GM19468 (cell line): ENCODE data around the gene FOXB1.

Experiments used
- ATAC-seq: cut with Tn5 transposase; IDR thresholded peaks from one replicate; pipeline ENCODE4 v1.9.1; 2021; ENCODE audit warnings: mild to moderate bottlenecking, moderate library complexity, moderate number of reproducible peaks; ENCODE audit not compliant: unreplicated experiment; ENCODE audit errors: extremely low read depth

The FOXB1 gene

DNA sequence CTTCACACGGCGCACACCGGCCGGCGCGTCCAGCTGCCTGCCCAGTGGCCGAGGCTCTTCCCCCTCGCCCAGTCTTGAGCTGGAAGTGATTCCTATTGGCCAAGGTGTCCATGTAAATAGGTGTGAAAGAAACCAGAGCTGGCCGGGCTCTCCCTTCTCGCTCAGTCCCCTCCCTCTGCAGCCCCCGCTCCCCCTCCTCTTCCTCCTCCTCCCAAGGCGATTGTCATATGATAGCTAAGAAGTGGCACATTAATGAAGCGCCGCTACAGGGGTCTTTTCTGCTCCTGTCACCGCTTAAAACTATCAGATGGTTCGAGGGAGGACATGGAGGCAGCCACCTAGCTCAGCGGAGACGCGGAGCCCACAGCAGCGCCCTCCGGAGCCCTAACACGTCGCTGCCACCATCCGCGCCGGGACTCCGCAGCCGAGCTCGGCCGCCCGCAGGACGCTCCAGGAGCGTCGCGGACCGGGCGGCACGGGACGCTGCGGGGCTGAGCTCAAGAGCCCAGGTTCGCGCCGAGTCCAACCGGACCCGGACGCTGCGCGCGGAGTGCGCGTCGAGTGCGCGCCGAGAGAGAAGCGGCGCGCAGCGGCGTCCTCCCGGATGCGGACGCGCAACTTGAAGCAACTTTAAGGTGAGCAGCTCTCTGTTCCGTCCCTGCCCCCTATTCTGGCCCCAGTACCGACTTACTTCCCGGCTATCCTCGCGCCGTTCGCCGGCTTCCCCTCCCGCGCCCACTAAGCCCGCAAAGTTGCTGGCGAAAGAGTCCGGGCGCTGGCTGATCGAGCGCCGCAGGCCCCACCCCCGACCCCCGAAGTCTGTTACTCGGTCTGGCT, at the start of gene FOXB1:
TSS of gene FOXB1 (plus strand) at position 303 of the 837 bp plus-strand sequence. CDS start 653 bp downstream, outside the sequence.
- ATAC-seq, result no peak

- ATAC-seq, result no peak
These were observed 45.8 kb upstream of the FOXB1 start for GRCh38 chr15:59958288-59958687.

GRCh38 chr15:59960318-59960717, 43.8 kb upstream of the FOXB1 start:
- no peak for ATAC-seq

DNA sequence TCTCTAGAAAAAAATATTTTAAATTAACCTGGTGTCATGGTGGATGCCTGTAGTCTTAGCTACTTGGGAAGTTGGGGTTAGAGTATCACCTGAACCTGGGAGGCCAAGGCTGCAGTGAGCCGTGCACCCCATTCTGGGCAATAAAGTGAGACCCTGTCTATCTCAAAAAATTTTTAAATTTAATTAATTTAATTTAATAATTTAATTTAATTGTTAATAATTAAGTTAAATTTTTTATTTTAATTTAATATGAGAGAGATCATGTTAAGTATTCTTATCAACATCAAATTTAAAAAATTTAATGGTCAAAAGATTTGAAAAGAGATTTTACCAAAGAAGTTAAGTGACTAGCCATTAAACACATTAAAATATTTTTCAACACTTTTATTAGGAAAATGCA, 40.8 kb upstream of the FOXB1 start:
- ATAC-seq, result no peak

DNA sequence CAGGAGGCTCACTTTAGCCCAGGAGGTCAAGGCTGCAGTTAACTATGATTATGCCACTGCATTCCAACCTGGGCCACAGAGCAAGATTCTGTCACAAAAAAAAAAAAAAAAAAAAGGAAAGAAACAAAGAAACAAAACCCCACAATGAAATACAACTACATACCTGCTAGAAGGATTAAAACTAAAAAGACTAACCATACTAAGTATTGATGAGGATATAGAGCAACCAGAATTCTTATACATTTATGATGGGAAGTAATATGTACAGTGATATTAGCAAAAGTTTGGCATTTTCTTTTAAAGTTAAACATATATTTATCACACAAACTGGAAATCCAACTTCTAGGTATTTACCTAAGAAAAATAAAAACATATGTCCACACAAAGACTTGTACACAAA, 40.2 kb upstream of the FOXB1 start:
- no peak for ATAC-seq

DNA sequence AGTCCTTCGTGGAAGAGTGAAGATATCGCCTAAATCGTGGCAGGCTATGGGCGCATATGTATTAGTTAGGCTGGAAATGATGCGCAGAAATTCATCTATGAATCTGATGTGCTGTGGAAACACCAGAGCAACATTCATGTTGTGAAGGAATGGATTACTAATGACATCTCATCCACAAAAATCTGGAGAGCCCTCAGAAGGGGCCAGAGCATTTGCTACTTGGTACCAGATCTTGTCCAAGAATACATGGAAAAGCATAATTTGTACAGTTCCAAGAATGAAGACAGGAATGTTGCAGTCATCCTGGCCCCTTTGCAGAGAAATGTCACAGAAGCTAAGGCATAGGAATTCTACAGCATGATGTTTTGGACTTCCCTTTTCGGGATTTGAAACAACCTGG, 38.4 kb upstream of the FOXB1 start:
- ATAC-seq, result no peak

GRCh38 chr15:59966262-59966661, 37.8 kb upstream of the FOXB1 start:
- no peak for ATAC-seq

- ATAC-seq, result no peak
These were observed 35.8 kb upstream of the FOXB1 start for GRCh38 chr15:59968314-59968713.

DNA sequence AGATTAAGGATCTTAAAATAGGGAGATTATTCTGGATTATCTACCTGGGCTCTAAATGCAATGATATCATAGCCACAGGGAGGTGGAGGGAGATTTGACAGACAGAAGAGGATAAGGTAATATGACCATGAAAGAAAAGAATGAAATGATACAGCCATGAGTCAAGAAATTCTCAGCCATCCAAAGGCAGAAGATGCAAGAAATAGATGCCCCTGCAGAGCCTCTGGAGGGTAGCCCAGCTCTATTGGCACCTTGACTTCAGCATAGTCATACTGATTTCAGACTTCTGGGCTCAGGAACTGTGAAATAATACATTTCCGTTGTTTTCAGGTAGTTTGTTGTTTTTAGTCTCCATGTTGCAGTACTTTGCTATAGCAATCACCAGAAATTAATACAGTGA, 31.9 kb upstream of the FOXB1 start:
- no peak for ATAC-seq

- ATAC-seq, result no peak
These were observed 27.4 kb upstream of the FOXB1 start for GRCh38 chr15:59976480-59977271.

- no peak for ATAC-seq
These were observed 12.3 kb upstream of the FOXB1 start for GRCh38 chr15:59991834-59992233.

- ATAC-seq, result no peak
These were observed 10.9 kb upstream of the FOXB1 start for GRCh38 chr15:59993041-59993750.

DNA sequence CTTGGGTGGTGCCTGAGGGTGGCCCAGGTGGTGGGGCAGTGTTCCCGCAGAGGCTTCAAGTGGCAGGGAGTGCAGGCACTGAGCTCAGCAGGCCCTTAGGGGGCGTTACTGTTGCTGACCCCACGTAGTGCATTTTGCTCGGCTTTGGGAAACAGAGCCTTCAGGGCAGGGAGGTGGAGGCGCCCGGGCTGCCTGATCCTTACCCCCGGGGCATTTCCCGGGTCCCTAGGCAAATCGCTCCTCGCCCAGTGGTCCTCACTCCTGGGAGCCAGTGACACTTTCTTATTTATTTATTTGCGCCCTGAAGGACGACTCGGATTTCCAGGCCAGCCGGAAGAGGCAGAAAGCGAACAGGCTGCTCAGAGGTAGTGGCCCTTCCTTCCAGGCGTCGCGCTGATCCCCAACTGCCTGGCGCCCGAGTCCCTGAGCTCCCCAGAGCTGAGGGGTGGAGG, 10.1 kb upstream of the FOXB1 start:
- ATAC-seq, result no peak

GRCh38 chr15:59994526-59994887, 9.6 kb upstream of the FOXB1 start:
- ATAC-seq, result no peak

DNA sequence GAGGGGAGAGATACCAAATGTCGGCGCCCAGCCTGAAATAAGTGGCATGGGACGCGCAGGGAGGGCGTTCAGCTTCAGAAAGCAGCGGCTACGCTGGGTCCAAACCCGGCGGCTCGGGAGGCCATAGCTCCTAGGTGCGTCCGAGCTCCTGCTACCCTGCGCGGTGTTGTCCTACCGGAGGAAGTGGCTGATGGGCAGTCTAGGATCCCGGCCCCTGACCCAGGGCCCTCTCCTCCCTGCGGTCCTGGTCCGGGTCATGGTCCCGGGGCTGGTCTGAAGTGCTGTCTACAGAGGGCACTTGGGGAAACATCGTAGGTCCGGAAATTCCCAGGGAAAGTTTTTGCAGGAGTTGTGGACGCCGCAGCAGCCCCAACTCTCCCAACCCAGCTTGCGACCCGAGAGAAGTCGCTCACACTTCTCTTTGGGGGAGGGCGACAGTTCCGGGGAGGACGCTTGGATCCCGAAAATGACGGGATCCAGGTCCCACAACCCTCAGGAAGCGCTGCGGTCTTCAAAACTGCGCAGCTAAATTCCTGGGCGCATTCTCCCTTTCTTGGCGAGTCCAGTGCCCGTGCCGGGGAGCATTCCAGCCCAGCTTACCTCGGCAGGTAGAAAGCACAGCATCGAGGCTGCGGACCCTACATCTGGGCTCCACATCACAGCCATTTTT, 9.1 kb upstream of the FOXB1 start:
- no peak for ATAC-seq

- ATAC-seq, result no peak
These were observed 8.4 kb upstream of the FOXB1 start for GRCh38 chr15:59995568-59996297.

DNA sequence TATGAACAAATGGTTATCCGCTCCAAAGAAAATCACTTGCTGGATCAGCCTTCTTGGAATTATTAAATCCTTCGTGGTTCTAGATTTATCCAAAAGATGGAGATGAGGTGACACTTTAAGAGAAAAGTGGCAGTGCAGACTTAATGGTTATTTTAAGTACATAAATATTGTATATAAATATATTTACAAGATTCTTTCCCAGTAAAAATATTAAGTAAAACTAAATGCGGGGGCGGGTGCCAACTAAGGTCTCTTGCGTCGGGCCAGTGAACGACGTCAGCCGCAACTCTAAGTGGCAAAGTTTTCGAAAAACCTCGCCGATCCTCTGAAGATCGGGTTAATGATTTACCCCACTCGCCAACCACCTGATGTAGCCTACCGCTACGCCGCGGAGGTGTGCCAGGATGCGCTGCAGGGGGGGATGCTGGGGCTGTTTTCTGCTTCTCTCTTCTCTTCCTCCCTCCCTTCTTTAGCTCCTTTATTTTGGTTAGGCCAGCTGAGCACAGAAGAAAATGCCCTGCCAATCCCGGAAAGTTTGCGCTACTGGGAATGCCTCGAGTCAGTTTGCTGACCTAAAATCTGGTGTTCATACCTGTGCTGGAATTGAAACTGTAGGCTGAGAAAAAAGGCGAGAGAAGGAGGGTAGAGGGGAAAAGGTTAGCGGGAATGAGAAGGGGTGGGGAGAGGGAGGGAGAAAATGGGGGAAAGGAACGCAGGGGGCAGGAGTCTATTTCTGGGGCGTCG, 7.6 kb upstream of the FOXB1 start:
- no peak for ATAC-seq

DNA sequence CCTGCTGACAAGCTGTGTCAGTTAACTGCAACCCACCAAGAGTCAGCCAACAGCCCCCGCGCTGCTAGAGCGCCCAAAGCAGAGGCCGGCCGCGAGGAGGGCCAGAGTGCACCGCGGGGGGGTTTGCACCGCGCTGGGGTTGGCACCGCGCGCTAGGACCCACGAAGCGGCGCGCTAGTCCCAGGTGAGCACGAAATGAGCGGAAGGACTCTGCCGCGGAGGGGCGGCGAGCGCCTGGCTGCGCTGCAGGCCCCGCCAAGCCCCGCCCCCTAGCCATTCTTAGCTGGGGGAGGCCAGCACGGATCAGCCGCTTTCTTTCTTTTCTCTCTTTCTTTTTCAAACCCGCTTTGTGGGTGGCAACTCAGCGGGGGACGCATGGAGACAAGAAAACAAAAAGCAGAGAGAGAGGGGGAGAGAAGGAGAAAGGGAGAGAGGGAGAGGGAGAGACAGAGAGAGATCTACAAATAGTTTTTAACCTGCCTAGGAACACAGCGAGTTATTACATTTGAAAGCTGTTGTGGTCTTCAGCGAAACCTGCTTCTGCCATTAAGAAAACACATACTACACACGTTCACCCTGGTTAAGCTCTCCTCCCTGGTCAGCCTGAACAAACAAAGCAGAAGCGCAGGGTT, 6.9 kb upstream of the FOXB1 start:
- ATAC-seq, result peak; percentile 54
